ENCODE data around the gene TLCD4.

DNA sequence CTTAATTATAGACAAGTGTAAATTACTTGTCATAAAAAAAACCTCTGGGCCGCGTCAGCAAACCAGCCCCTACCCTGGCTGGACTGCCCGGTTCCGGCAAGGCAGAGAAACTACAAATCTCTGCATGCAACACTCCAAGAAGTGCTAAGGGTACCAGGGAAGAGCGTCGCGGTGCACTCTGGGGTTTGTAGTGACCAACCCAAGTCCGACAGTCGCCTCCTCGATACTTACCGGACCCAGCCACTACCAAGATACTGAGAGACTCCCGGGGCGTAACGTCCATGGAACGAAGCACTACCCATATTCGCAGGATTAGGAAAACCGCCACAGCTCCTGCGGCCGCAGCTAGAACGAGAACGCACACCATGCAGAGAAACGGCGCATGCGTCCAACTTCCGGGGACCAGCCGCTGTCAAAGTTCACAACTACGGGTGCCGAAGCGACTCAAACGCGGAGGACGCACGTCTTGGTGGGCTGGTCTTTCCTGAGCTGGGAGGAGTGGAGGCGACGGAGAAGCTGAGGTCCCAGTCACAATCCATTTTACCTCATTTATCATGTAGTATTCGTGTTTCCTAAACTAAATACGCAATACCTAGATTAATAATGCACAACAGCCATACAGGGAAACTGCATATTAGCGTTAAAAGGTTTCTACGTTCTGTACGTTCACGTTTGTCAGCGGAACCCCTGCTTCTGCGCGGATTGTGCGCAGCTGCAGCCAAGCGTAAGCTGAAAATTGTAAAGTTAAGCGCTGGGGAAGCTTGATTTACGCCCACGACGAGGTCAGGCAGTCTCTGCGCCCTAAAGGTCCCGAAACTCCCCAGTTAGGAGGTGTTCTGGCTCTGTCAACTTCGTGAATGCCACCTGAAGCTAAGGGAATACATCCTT is 44.4 kb upstream of the TLCD4 start, which contains the start of gene ALG14:
- TF ChIP-seq, protein P1, sequence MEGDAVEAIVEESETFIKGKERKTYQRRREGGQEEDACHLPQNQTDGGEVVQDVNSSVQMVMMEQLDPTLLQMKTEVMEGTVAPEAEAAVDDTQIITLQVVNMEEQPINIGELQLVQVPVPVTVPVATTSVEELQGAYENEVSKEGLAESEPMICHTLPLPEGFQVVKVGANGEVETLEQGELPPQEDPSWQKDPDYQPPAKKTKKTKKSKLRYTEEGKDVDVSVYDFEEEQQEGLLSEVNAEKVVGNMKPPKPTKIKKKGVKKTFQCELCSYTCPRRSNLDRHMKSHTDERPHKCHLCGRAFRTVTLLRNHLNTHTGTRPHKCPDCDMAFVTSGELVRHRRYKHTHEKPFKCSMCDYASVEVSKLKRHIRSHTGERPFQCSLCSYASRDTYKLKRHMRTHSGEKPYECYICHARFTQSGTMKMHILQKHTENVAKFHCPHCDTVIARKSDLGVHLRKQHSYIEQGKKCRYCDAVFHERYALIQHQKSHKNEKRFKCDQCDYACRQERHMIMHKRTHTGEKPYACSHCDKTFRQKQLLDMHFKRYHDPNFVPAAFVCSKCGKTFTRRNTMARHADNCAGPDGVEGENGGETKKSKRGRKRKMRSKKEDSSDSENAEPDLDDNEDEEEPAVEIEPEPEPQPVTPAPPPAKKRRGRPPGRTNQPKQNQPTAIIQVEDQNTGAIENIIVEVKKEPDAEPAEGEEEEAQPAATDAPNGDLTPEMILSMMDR (IDR thresholded peaks at IDR 0.05; ENCODE audit: low read depth, low read length): no peak
- TF ChIP-seq MYC (IDR thresholded peaks at IDR 0.05; ENCODE audit: low read depth, low read length): no peak

All from NB4 (cell line).